IMR-90 (cell line): ENCODE measurements around the gene NUDCD3.

Experiments used
- BHLHE40 ChIP-seq: fragments of 150-350 bp; IDR thresholded peaks from 2 replicates; pipeline ENCODE4 v1.6.1; 2016; ENCODE audit warnings: mild to moderate bottlenecking, low read depth, low read length
- CEBPB ChIP-seq: IDR thresholded peaks from 2 replicates; pipeline ENCODE4 v1.6.1; 2012; ENCODE audit warnings: low read depth, low read length, improper control_type of control experiment
- CHD1 ChIP-seq: IDR thresholded peaks from 2 replicates; pipeline ENCODE4 v1.6.1; 2012; ENCODE audit warnings: low read depth, low read length, improper control_type of control experiment
- CTCF ChIP-seq: conservative IDR thresholded peaks from 2 replicates; pipeline ENCODE4 v1.5.1; 2012; ENCODE audit warnings: mild to moderate bottlenecking, low read depth, low read length, improper control_type of control experiment
- ELK1 ChIP-seq: fragments of 150-350 bp; IDR thresholded peaks from 2 replicates; pipeline ENCODE4 v1.6.1; 2016; ENCODE audit warnings: low read depth, mild to moderate bottlenecking, low read length, moderate library complexity, borderline replicate concordance
- MXI1 ChIP-seq: IDR thresholded peaks from 2 replicates; pipeline ENCODE4 v1.6.1; 2012; ENCODE audit warnings: low read depth, mild to moderate bottlenecking, low read length, moderate library complexity, borderline replicate concordance
- POLR2A ChIP-seq: IDR thresholded peaks from 2 replicates; pipeline ENCODE4 v1.6.1; 2012; ENCODE audit warnings: mild to moderate bottlenecking, low read depth, low read length
- RAD21 ChIP-seq: IDR thresholded peaks from 2 replicates; pipeline ENCODE4 v1.6.1; 2012; ENCODE audit warnings: low read length, improper control_type of control experiment
- RFX5 ChIP-seq: IDR thresholded peaks from 2 replicates; pipeline ENCODE4 v1.8.0; 2012; ENCODE audit warnings: low read depth, mild to moderate bottlenecking, low read length, moderate library complexity
- SMC3 ChIP-seq: fragments of 150-350 bp; IDR thresholded peaks from 2 replicates; pipeline ENCODE4 v1.6.1; 2016; ENCODE audit warnings: low read depth, mild to moderate bottlenecking, antibody characterized with exemption, low read length, moderate library complexity
- USF2 ChIP-seq: fragments of 150-350 bp; IDR thresholded peaks from 2 replicates; pipeline ENCODE4 v1.6.1; 2017; ENCODE audit warnings: mild to moderate bottlenecking, antibody characterized with exemption, low read length, low read depth

- TF ChIP-seq CTCF (no peak), POLR2A (no peak), SMC3 (no peak), ELK1 (no peak), USF2 (no peak), RFX5 (no peak), MXI1 (peak; percentile 41; the same call in 1 of the 2 replicates), CEBPB (no peak), BHLHE40 (no peak), CHD1 (no peak), RAD21 (no peak)
Measured at GRCh38 chr7:44489955-44490350, 505 bp downstream of the NUDCD3 start.
